Fibroblast of mammary gland (primary cell): ENCODE measurements around the gene STIM2.
A peak's percentile ranks its signal among the peaks of the same experiment; 100 is the strongest.
"Not testable (repeated sequence)": the region's sequence is repeated elsewhere in the genome, so short reads cannot be mapped to it uniquely, and the experiment has no call there.

Experiments
- DNase-seq: peaks from one replicate; pipeline ENCODE4 v3.0.0-alpha.2; 2010; ENCODE audit warnings: low read depth
- H3K4me3 ChIP-seq: 2 replicates; pipeline ENCODE4 v1.5.1; 2011; ENCODE audit warnings: low read depth, mild to moderate bottlenecking, low read length, moderate library complexity; ENCODE audit not compliant: control insufficient read depth
- TF ChIP-seq, protein P1 (sequence below): conservative IDR thresholded peaks from 2 replicates; pipeline ENCODE4 v1.5.1; 2011; ENCODE audit warnings: low read depth, low read length, inconsistent platforms; ENCODE audit not compliant: control insufficient read depth, insufficient read depth

Gene STIM2

DNA sequence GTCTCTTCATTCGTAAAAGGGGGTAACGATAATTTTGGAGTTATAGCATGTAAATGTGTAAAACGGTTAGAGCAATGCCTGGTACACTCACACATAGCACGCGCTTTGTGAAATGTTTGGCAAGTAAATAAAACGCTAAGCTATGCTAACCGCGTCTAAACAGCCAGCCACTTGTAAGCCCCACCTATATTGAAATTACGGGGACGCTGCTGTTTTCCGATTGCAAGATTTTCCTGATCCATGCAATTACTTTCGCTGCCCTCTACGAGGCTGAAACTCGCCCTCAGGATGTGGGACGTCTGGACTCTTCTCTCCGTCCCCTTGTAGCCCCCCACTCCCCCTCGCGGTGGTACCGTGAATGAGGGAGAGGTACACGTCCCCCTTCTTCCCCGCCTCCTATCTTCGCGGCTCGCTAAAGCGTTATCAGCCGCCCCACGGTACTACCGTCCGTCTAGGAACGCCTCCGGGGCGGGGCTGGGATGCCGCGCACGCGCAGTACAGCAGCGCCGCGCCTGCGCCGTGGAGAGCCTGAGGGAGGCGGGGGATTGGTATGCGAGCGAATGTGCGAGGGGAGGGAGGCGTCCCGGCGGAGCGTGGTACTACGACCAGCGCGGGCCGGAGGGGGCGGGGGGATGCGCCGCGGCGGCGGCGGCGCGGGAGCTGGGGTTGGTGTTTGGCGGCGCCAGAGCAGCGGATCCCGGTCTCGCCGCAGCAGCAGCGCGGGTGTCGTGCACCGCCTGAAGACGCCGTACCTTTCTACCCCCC, at the start of gene STIM2:
Gene STIM2, plus strand, starts transcription at position 685 of the 765 bp plus-strand sequence.
- TF ChIP-seq, protein P1, sequence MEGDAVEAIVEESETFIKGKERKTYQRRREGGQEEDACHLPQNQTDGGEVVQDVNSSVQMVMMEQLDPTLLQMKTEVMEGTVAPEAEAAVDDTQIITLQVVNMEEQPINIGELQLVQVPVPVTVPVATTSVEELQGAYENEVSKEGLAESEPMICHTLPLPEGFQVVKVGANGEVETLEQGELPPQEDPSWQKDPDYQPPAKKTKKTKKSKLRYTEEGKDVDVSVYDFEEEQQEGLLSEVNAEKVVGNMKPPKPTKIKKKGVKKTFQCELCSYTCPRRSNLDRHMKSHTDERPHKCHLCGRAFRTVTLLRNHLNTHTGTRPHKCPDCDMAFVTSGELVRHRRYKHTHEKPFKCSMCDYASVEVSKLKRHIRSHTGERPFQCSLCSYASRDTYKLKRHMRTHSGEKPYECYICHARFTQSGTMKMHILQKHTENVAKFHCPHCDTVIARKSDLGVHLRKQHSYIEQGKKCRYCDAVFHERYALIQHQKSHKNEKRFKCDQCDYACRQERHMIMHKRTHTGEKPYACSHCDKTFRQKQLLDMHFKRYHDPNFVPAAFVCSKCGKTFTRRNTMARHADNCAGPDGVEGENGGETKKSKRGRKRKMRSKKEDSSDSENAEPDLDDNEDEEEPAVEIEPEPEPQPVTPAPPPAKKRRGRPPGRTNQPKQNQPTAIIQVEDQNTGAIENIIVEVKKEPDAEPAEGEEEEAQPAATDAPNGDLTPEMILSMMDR: peak; percentile 26
- peak; percentile 94 for DNase-seq
- peak within 1 kb of the TSS; percentile 89 for H3K4me3 ChIP-seq

- DNase-seq, H3K4me3 ChIP-seq: not testable (repeated sequence)
Measured at GRCh38 chr4:26811571-26811970, 49.1 kb upstream of the STIM2 start.

- TF ChIP-seq, protein P1: no peak
- no peak for DNase-seq
- no peak overlapping the region for H3K4me3 ChIP-seq
Measured at GRCh38 chr4:26812049-26812714, 48.5 kb upstream of the STIM2 start.

DNA sequence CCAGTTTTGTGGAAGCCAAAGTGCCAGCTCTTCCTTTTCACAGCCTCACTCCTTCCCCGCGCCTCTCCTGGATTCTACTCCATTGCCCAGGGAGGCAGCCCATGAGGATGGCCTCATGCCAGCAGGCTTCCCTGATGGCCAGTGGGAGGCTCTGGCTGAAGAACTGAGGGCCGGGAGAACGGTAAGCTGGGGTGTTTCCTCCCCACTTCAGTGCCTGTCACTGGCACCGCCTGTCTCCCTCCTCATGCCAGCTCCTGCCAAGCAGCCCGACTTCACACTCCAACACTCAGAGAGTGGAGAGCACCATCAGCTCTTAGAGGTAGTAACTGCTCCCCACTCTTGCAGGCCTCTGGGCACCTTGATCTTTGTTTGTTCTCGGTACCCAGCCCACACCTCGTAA, 46.9 kb upstream of the STIM2 start:
- TF ChIP-seq, protein P1: no peak
- DNase-seq: no peak
- no peak overlapping the region for H3K4me3 ChIP-seq

DNA sequence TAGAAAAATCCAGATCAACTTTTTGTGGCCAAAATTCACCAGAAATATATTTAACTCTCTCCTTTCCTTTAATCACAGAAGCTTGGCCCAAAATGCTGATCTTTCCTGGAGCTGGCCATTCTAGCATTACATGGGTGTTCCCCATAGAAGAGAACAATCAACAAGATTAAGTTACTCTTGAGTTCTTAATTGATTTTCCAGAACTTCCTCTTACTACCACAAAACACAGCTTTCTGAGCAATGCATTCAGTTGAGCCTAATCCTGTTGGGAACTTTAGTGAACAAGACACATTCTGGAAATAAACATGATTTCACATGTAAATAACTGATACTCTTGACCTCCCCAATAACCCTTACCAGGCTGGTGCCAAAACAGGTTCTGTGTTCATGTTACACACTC, 45.4 kb upstream of the STIM2 start:
- DNase-seq: no peak
- TF ChIP-seq, protein P1: no peak
- no peak overlapping the region for H3K4me3 ChIP-seq

DNA sequence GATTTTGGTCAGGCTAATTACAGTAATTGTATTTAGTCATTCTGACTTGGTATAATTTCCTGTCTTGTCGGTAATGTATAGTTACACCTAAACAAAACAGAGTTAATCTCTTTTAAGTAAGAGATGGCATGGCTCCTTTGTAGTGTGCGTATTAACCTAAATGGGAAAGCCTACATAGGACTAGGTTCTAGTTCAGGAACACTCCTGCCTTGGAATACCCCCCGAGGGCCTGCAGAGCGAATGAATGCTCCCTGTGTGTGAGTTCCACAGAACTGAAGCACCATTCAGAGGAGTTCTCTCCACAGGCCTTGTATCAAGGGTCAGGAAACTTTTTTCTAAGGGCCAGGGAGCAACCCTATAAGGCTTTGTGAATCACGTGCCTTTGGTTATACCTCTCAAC, 44.9 kb upstream of the STIM2 start:
- H3K4me3 ChIP-seq: no peak overlapping the region
- no peak for DNase-seq
- TF ChIP-seq, protein P1: no peak

GRCh38 chr4:26819026-26819425, 41.6 kb upstream of the STIM2 start:
- DNase-seq: no peak
- no peak overlapping the region for H3K4me3 ChIP-seq
- TF ChIP-seq, protein P1: no peak
